PC-9 (cell line): ENCODE measurements around the gene ITGB6. TPM values are rescaled to one million over a fixed set of nuclear protein-coding genes. Genes with fewer than 3 reads are reported as not detected.

ENCODE experiments used
- BruUV-seq: library from RNA; stranded (reverse); fragments of 400-500 nt; replicated peaks from 2 replicates; lab custom pipeline; 2021; lab: Mats Ljungman, UMichigan
- CTCF ChIA-PET: fragments of 300-600 bp; sonication (Branson Sonifier 250); formaldehyde crosslinking; loops from one replicate; lab custom pipeline; 2022; ENCODE audit warnings: antibody characterized with exemption; lab: Charles Lee
- POLR2A ChIA-PET: fragments of 300-600 bp; sonication (Branson Sonifier 250); formaldehyde crosslinking; loops from one replicate; lab custom pipeline; 2022; ENCODE audit warnings: antibody characterized with exemption; ENCODE audit not compliant: unreplicated experiment; lab: Charles Lee
- DNase-seq, 2 experiments: peaks; one replicate each; pipeline versions ENCODE4 v3.0.0 to v3.0.0-alpha.2; 2015 to 2022; ENCODE audit warnings: mixed read lengths in 1 of 2
- H2AFZ ChIP-seq: fragments of 200-600 bp; sonication (generic); 2 replicates; pipeline ENCODE4 v1.8.1; 2017; ENCODE audit warnings: antibody characterized with exemption
- H3F3A ChIP-seq: fragments of 200-600 bp; sonication (generic); 2 replicates; pipeline ENCODE4 v1.8.1; 2017; ENCODE audit warnings: antibody characterized with exemption, mild to moderate bottlenecking, low read depth; ENCODE audit not compliant: insufficient read depth
- H3K27ac ChIP-seq: fragments of 200-600 bp; sonication (generic); 2 replicates; pipeline ENCODE4 v1.6.1; 2016; ENCODE audit warnings: mixed run types
- H3K27me3 ChIP-seq: fragments of 200-600 bp; sonication (generic); 2 replicates; pipeline ENCODE4 v1.6.1; 2016; ENCODE audit warnings: low read depth, mixed run types; ENCODE audit not compliant: insufficient read depth
- H3K36me3 ChIP-seq: fragments of 200-600 bp; sonication (generic); 2 replicates; pipeline ENCODE4 v1.6.1; 2016; ENCODE audit warnings: low read depth, mixed run types
- H3K4me1 ChIP-seq: fragments of 200-600 bp; sonication (generic); replicated peaks from 2 replicates; pipeline ENCODE4 v1.6.1; 2016; ENCODE audit warnings: mixed run types; ENCODE audit not compliant: insufficient read depth
- H3K4me2 ChIP-seq: fragments of 200-600 bp; sonication (generic); 2 replicates; pipeline ENCODE4 v1.6.1; 2017; ENCODE audit warnings: mixed run types
- H3K4me3 ChIP-seq: fragments of 200-600 bp; sonication (generic); 2 replicates; pipeline ENCODE4 v1.6.1; 2016; ENCODE audit warnings: mixed run types
- H3K79me2 ChIP-seq: fragments of 200-600 bp; sonication (generic); 2 replicates; pipeline ENCODE4 v1.6.1; 2017; ENCODE audit warnings: low read depth, mixed run types
- H3K9me2 ChIP-seq: fragments of 200-600 bp; sonication (generic); 2 replicates; pipeline ENCODE4 v1.8.1; 2017; ENCODE audit warnings: mild to moderate bottlenecking; ENCODE audit not compliant: insufficient read depth
- H3K9me3 ChIP-seq: fragments of 200-600 bp; sonication (generic); 2 replicates; pipeline ENCODE4 v1.8.1; 2016; ENCODE audit warnings: low read depth; ENCODE audit not compliant: insufficient read depth
- H4K20me1 ChIP-seq: fragments of 200-600 bp; sonication (generic); 2 replicates; pipeline ENCODE4 v1.8.1; 2017; ENCODE audit not compliant: insufficient read depth
- EZH2 ChIP-seq: fragments of 200-600 bp; sonication (generic); IDR thresholded peaks from 2 replicates; pipeline ENCODE4 v1.8.0; 2017; ENCODE audit warnings: antibody characterized with exemption, low read depth
- intact Hi-C: fragments of 100-400 bp; cut with micrococcal nuclease; formaldehyde crosslinking; loops from one replicate; pipeline ENCODE4 v1.10.0; 2022; ENCODE audit not compliant: unreplicated experiment
- total RNA-seq: library from RNA; stranded (reverse); gene quantifications from 2 replicates; pipeline ENCODE4 v1.2.3, GENCODE V29; 2021
- TF ChIP-seq, protein P1 (sequence below): fragments of 200-600 bp; sonication (generic); conservative IDR thresholded peaks from 2 replicates; pipeline ENCODE4 v1.6.1; 2017; ENCODE audit warnings: mixed run types, antibody characterized with exemption, mild to moderate bottlenecking, moderate library complexity

ITGB6 gene
- total RNA-seq, 1 experiment from 2014 or later, result 24.3 TPM

DNA sequence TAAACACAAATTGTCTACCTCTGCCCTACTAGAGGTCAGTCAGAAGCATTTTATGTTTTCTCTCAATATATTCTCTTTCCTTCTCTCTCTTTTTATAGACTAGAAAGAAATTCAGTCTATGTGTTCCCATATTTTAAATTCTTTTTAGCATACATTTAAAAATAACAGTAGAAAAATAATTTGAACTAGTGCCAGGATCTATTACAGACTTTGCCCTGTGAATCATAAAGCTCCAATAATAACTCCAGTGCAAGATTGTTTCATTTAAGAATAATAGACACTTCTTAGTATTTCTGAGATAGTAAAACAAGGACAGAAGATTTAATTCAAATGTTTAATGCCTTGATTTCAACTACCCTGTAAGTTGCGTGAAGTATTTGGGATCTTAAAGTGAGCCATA lies 60.1 kb downstream of the ITGB6 start:
- Histone ChIP-seq H3K79me2 (no peaks in the 10 kb centered on the region), H3K9me2 (no peaks in the 10 kb centered on the region), H3K9me3 (no peaks in the 10 kb centered on the region), H3K4me3 (no peak overlapping the region), H3K36me3 (0 out of 2 replicates have a peak, but pooled peaks cover 8% of the 10 kb centered on the region), H3K4me1 (no peaks in the 10 kb centered on the region), H4K20me1 (no peaks in the 10 kb centered on the region), H3K4me2 (no peak overlapping the region), H3F3A (no peaks in the 10 kb centered on the region), H3K27ac (no peak overlapping the region), H3K27me3 (no peaks in the 10 kb centered on the region), H2AFZ (no peak overlapping the region)
- ChIA-PET POLR2A (no interaction called here), CTCF (no interaction called here)
- intact Hi-C loops, result no loop called here
- DNase-seq, result no peak
- TF ChIP-seq, protein P1, sequence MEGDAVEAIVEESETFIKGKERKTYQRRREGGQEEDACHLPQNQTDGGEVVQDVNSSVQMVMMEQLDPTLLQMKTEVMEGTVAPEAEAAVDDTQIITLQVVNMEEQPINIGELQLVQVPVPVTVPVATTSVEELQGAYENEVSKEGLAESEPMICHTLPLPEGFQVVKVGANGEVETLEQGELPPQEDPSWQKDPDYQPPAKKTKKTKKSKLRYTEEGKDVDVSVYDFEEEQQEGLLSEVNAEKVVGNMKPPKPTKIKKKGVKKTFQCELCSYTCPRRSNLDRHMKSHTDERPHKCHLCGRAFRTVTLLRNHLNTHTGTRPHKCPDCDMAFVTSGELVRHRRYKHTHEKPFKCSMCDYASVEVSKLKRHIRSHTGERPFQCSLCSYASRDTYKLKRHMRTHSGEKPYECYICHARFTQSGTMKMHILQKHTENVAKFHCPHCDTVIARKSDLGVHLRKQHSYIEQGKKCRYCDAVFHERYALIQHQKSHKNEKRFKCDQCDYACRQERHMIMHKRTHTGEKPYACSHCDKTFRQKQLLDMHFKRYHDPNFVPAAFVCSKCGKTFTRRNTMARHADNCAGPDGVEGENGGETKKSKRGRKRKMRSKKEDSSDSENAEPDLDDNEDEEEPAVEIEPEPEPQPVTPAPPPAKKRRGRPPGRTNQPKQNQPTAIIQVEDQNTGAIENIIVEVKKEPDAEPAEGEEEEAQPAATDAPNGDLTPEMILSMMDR, result no peak
- TF ChIP-seq EZH2, result no peak
- BruUV-seq, result no TSS peak

DNA sequence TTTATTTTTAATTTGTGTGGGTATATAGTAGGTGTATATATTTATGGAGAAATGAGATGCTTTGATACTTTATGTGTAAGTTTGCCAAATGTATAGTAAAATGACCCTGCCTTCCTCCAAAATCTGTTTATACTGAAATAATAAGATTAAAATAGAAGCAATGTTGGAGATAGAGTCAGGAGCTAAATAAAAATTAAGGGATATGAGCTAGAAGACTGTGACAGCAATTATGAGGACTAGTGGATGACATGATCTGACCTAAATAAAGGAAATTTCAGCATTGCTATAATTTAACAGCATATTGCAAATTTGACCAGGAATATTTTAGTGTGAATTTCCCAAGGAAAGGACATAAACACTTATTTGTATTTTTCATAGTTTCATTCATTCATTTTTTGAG lies 60.7 kb downstream of the ITGB6 start:
- Histone ChIP-seq H3F3A (no peaks in the 10 kb centered on the region), H3K79me2 (no peaks in the 10 kb centered on the region), H4K20me1 (no peaks in the 10 kb centered on the region), H2AFZ (no peak overlapping the region), H3K4me1 (no peaks in the 10 kb centered on the region), H3K36me3 (0 out of 2 replicates have a peak, but pooled peaks cover 8% of the 10 kb centered on the region), H3K4me3 (no peak overlapping the region), H3K27me3 (no peaks in the 10 kb centered on the region), H3K4me2 (no peak overlapping the region), H3K27ac (no peak overlapping the region), H3K9me3 (no peaks in the 10 kb centered on the region), H3K9me2 (no peaks in the 10 kb centered on the region)
- no peak for DNase-seq
- no TSS peak for BruUV-seq
- CTCF ChIA-PET, result no interaction called here
- intact Hi-C loops, result no loop called here
- POLR2A ChIA-PET, result no interaction called here
- no peak for TF ChIP-seq EZH2
- TF ChIP-seq, protein P1, result no peak

DNA sequence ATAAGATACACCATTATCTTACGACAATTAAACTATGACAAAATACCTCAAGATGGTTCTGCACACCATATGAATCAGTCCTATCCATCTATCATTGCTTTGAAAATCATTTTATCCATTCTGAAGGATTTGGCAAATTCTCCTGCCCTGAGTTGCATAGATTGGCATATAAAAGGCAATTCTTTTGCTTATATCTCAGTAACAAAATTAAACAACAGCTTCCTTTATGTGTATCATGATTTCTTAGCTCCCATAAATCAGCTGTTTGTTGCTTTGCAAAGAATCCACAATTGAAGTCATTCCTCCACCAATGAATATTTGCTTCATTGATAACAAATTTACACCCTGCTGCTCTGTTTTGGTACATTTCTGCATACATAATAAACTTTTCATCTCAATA lies 61.7 kb downstream of the ITGB6 start:
- H3K9me3 ChIP-seq, result no peaks in the 10 kb centered on the region
- ChIA-PET CTCF (no interaction called here), POLR2A (no interaction called here)

More for the DNA sequence above, 61.7 kb downstream of the ITGB6 start:
- intact Hi-C loops, result no loop called here
- Histone ChIP-seq H3K27me3 (no peaks in the 10 kb centered on the region), H3K4me1 (no peaks in the 10 kb centered on the region), H3F3A (no peaks in the 10 kb centered on the region), H3K9me2 (no peaks in the 10 kb centered on the region), H3K36me3 (0 out of 2 replicates have a peak, but pooled peaks cover 8% of the 10 kb centered on the region), H3K4me2 (no peak overlapping the region), H3K27ac (no peak overlapping the region), H4K20me1 (no peaks in the 10 kb centered on the region), H3K79me2 (no peaks in the 10 kb centered on the region), H3K4me3 (no peak overlapping the region), H2AFZ (no peak overlapping the region)
- TF ChIP-seq, protein P1, result no peak
- TF ChIP-seq EZH2, result no peak
- BruUV-seq, result no TSS peak
- no peak for DNase-seq
